ENCODE data around the gene PLAU.

The PLAU gene

GRCh38 chr10:73910764-73911552 lies at the start of gene PLAU:
Gene PLAU (plus strand): TSS chr10:73911132. CDS start chr10:73911556, 424 bp downstream.
- no peak for FAIRE-seq

- FAIRE-seq: no peak
Measured at GRCh38 chr10:73862011-73862410, 48.9 kb upstream of the PLAU start.

- no peak for FAIRE-seq
Measured at GRCh38 chr10:73863039-73863817, 47.7 kb upstream of the PLAU start.

- no peak for FAIRE-seq
Measured at GRCh38 chr10:73864229-73864628, 46.7 kb upstream of the PLAU start.

GRCh38 chr10:73865107-73865458 lies 45.8 kb upstream of the PLAU start:
- FAIRE-seq: no peak

- FAIRE-seq: no peak
Measured at GRCh38 chr10:73865459-73866442, 45.2 kb upstream of the PLAU start.

- no peak for FAIRE-seq
Measured at GRCh38 chr10:73866621-73867020, 44.3 kb upstream of the PLAU start.

- FAIRE-seq: no peak
Measured at GRCh38 chr10:73867126-73867807, 43.7 kb upstream of the PLAU start.

- FAIRE-seq: no peak
Measured at GRCh38 chr10:73867871-73868631, 42.9 kb upstream of the PLAU start.

GRCh38 chr10:73868655-73869195 lies 42.2 kb upstream of the PLAU start:
- no peak for FAIRE-seq

- no peak for FAIRE-seq
Measured at GRCh38 chr10:73871295-73872189, 39.4 kb upstream of the PLAU start.

GRCh38 chr10:73872190-73872710 lies 38.7 kb upstream of the PLAU start:
- FAIRE-seq: no peak

- FAIRE-seq: no peak
Measured at GRCh38 chr10:73873142-73873837, 37.6 kb upstream of the PLAU start.

GRCh38 chr10:73873838-73874215 lies 37.1 kb upstream of the PLAU start:
- no peak for FAIRE-seq

GRCh38 chr10:73874267-73875138 lies 36.4 kb upstream of the PLAU start, which contains the start of gene CAMK2G:
Gene CAMK2G (minus strand): TSS chr10:73874555. CDS start chr10:73874461, 94 bp downstream.
- no peak for FAIRE-seq

GRCh38 chr10:73875139-73875475 lies 35.8 kb upstream of the PLAU start:
- no peak for FAIRE-seq

- no peak for FAIRE-seq
Measured at GRCh38 chr10:73876157-73876556, 34.8 kb upstream of the PLAU start.

- no peak for FAIRE-seq
Measured at GRCh38 chr10:73876566-73876965, 34.4 kb upstream of the PLAU start.
